ENCODE data around the gene CAMK2A. TPM values are rescaled to one million over a fixed set of nuclear protein-coding genes. Genes with fewer than 3 reads are reported as not detected.

Gene CAMK2A
- total and polyA plus RNA-seq, 2 donors: 0.09 to 0.39 TPM

DNA sequence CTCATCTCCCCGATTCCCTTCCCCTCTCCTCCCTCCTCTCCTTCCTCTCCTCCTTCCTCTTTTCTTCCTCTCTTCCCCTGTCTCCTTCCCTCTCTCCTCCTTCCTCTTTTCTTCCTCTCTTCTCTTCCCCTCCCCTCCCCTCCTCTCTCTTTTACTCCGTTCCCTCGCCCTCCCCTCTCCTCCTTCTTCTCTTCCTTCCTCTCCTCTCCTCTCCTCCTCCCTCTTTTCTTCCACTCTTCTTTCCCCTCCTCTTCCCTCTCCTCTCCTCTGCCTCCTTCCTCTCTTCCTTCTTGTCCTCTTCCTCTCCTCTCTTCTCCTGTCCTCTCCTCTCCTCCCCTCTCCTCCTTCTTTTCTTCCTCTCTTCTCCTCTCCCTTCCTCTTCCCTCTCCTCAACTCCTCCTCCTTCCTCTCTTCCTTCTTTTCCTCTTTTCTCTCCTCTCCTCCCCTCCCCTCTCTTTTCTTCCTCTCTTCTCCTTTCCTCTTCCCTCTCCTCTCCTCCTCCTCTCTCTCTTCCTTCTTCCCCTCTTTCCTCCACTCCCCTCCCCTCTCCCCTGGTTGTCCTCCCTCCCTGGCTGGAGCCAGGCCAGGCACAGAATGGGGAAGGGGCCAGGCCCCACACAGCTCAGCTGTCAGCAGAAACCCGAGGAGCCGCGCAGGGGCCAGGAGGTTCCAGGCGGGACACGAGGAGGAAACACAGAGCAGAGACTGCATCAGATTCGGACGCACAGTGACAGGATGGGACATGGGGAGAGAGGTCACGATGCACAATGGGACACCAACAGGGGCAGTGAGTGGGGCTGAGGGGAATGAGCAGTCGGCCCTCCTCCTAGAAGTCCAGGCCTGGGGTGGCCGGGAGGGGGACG, 48.0 kb downstream of the CAMK2A start:
- Histone ChIP-seq H3K36me3 (ENCODE audit: control insufficient read depth in 2 of 2, insufficient read depth in 2 of 2, low read length in 1 of 2) (no peaks in the 10 kb centered on the region), H3K9me3 (ENCODE audit: control insufficient read depth in 2 of 2, insufficient read depth in 1 of 2, low read length in 1 of 2) (no peaks in the 10 kb centered on the region), H3K27me3 (ENCODE audit: control insufficient read depth in 2 of 2, insufficient read depth in 1 of 2, low read length in 1 of 2) (peaks cover 0 to 2% of the 10 kb centered on the region in 2 donors), H3K27ac (ENCODE audit: low read depth in 1 of 2, low read length in 1 of 2) (no peak overlapping the region), H3K4me3 (ENCODE audit: low read length in 2 of 2) (no peak overlapping the region), H3K4me1 (ENCODE audit: control insufficient read depth in 2 of 2, insufficient read depth in 2 of 2, low read length in 2 of 2) (no peaks in the 10 kb centered on the region)
- WGBS: 85% methylated on average over 14 of the region's 14 CpGs
- DNase-seq (ENCODE audit: low read depth in 6 of 9, low spot score in 9 of 9): no peak

DNA sequence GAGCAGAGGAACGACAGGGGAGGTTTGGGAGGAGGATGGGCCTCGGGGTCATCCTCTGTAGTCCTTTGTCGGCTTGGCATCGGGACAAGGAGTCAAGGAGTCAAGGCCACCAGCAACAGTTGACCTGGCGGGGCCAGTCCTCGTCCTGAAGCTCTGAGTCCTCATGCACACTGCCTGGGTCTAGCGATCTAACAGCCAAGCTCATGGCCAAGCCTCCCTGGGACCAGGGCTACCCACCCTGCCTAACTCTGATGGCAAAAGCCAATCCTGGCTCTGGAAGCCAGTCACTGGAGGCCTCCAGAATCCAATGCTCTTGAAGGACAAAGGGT, 49.8 kb downstream of the CAMK2A start:
- no peak overlapping the region for H3K27ac ChIP-seq (ENCODE audit: low read depth in 1 of 2, low read length in 1 of 2)
- H3K4me1 ChIP-seq (ENCODE audit: control insufficient read depth in 2 of 2, insufficient read depth in 2 of 2, low read length in 2 of 2): no peaks in the 10 kb centered on the region
- H3K4me3 ChIP-seq (ENCODE audit: low read length in 2 of 2): no peak overlapping the region
- 93% methylated on average over 7 of the region's 7 CpGs for WGBS
- H3K27me3 ChIP-seq (ENCODE audit: control insufficient read depth in 2 of 2, insufficient read depth in 1 of 2, low read length in 1 of 2): peaks cover 0 to 2% of the 10 kb centered on the region in 2 donors
- H3K9me3 ChIP-seq (ENCODE audit: control insufficient read depth in 2 of 2, insufficient read depth in 1 of 2, low read length in 1 of 2): no peaks in the 10 kb centered on the region
- no peaks in the 10 kb centered on the region for H3K36me3 ChIP-seq (ENCODE audit: control insufficient read depth in 2 of 2, insufficient read depth in 2 of 2, low read length in 1 of 2)
- no peak for DNase-seq (ENCODE audit: low read depth in 6 of 9, low spot score in 9 of 9)

DNA sequence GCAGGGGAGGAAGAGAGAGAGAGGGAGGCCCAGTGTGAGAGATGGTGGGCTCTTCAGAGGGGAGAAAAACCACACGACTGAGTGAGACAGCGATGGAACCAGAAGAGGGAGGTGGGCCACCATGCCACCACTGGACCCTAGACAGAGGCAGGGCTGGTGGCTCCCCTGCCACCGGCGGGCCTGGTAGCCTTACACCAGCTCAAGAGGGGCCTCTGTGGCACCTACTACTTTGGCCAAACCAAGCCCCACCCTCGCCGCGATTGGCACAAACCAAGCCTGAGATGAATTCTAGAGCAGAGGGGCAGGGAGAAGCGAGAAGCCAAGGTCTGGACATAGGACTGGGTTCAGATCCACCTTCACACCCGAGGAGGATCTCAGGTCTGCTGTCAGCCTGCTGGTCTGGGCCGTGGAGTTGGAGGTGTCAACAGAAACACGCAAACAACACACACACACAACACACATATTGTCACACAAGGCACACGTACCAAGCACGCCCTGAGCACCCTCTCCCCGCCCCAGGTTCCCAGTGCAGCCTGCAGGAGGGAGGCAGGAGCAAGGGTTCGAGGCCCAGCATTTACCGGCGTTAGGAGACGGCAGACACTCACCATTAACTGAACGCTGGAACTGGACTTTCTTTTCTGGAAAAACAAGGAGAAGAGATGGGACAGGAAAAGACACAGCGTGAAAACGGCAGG, 50.3 kb downstream of the CAMK2A start:
- H3K36me3 ChIP-seq (ENCODE audit: control insufficient read depth in 2 of 2, insufficient read depth in 2 of 2, low read length in 1 of 2): no peaks in the 10 kb centered on the region
- no peak overlapping the region for H3K27ac ChIP-seq (ENCODE audit: low read depth in 1 of 2, low read length in 1 of 2)
- H3K4me3 ChIP-seq (ENCODE audit: low read length in 2 of 2): no peak overlapping the region
- no peak for DNase-seq (ENCODE audit: low read depth in 6 of 9, low spot score in 9 of 9)
- H3K27me3 ChIP-seq (ENCODE audit: control insufficient read depth in 2 of 2, insufficient read depth in 1 of 2, low read length in 1 of 2): peaks cover 0 to 2% of the 10 kb centered on the region in 2 donors
- no peaks in the 10 kb centered on the region for H3K4me1 ChIP-seq (ENCODE audit: control insufficient read depth in 2 of 2, insufficient read depth in 2 of 2, low read length in 2 of 2)
- 96% methylated on average over 21 of the region's 21 CpGs for WGBS
- no peaks in the 10 kb centered on the region for H3K9me3 ChIP-seq (ENCODE audit: control insufficient read depth in 2 of 2, insufficient read depth in 1 of 2, low read length in 1 of 2)

DNA sequence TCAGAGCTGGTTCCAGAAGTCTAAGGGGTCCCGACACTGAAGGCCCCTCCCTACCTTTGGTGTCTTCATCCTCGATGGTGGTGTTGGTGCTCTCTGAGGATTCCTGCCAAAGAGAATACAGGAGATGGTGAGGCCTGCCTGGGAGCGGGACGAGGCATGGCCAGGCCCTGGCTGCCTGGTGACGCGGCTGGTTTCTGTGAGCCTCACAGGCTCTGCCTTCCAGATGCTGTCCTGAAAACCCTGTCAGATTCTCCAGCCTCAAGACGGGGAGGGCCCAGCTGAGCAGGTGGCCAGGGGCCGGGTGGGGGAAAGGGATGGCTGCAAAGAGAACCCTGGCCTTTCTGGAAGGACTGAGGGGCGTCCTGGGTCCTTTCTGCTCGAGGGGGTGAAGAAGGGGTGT, 50.9 kb downstream of the CAMK2A start:
- H3K4me1 ChIP-seq (ENCODE audit: control insufficient read depth in 2 of 2, insufficient read depth in 2 of 2, low read length in 2 of 2): no peaks in the 10 kb centered on the region
- H3K36me3 ChIP-seq (ENCODE audit: control insufficient read depth in 2 of 2, insufficient read depth in 2 of 2, low read length in 1 of 2): no peaks in the 10 kb centered on the region
- no peak overlapping the region for H3K27ac ChIP-seq (ENCODE audit: low read depth in 1 of 2, low read length in 1 of 2)
- WGBS: 95% methylated on average over 10 of the region's 10 CpGs
- no peak overlapping the region for H3K4me3 ChIP-seq (ENCODE audit: low read length in 2 of 2)
- DNase-seq (ENCODE audit: low read depth in 6 of 9, low spot score in 9 of 9): no peak
- H3K9me3 ChIP-seq (ENCODE audit: control insufficient read depth in 2 of 2, insufficient read depth in 1 of 2, low read length in 1 of 2): no peaks in the 10 kb centered on the region
- peaks cover 0 to 2% of the 10 kb centered on the region in 2 donors for H3K27me3 ChIP-seq (ENCODE audit: control insufficient read depth in 2 of 2, insufficient read depth in 1 of 2, low read length in 1 of 2)

DNA sequence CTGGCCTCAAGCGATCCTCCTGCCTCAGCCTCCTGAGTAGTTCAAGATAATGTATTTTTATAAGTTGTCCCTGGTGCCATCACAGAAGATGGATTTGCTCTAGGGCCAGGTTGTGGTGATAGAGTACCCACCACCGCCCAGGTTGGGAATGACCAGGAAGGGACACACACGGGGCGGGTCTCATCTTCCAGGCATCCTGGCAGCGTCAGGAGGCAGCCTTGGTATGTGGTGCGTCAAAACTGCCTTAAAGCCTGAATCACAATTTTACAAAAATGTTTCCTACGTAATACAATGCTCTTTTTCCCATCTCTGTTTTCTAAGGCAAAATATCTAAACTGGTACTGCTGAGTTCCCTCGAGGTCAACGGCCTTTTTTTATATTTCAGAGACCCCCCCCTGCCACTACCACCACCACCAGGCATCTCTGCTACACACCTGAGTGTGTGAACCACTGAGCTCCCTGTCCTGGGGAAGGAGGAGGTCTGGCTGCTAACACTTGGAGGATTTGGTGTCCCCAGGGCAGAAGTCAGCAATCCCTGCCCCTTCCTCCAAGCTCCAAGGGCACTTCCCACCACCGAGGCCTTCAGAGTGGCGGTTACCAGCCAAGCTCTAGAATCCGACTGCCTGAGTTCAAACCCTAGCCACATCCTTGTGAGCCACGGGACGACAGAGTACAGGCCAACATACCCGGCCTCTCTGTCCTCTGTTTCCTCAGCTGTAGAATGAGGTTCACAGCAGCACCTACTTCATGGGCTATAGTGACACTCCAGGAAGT, 52.4 kb downstream of the CAMK2A start:
- no peaks in the 10 kb centered on the region for H3K9me3 ChIP-seq (ENCODE audit: control insufficient read depth in 2 of 2, insufficient read depth in 1 of 2, low read length in 1 of 2)
- WGBS: 95% methylated on average over 15 of the region's 15 CpGs
- no peak overlapping the region for H3K4me3 ChIP-seq (ENCODE audit: low read length in 2 of 2)
- H3K27ac ChIP-seq (ENCODE audit: low read depth in 1 of 2, low read length in 1 of 2): no peak overlapping the region
- no peaks in the 10 kb centered on the region for H3K4me1 ChIP-seq (ENCODE audit: control insufficient read depth in 2 of 2, insufficient read depth in 2 of 2, low read length in 2 of 2)
- no peaks in the 10 kb centered on the region for H3K36me3 ChIP-seq (ENCODE audit: control insufficient read depth in 2 of 2, insufficient read depth in 2 of 2, low read length in 1 of 2)
- peaks cover 0 to 2% of the 10 kb centered on the region in 2 donors for H3K27me3 ChIP-seq (ENCODE audit: control insufficient read depth in 2 of 2, insufficient read depth in 1 of 2, low read length in 1 of 2)
- no peak for DNase-seq (ENCODE audit: low read depth in 6 of 9, low spot score in 9 of 9)

DNA sequence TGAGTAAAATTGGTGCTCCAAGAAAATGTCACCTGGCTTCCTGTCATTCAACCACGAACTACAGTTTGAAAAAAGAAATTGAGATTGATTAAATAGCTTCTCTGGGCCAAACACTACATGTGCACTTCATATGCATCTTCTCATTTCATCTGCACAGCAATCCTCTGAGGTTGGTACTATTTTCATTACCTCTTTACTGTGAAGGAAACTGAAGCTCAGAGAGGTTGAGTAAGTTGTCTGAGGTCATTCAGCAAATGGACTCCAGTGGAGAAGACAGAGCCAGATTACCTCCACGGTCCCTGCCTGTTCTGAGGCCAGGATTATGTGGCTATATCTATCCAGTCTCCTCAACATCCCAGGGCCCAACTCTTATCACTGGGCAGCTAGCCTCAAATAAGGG, 53.3 kb downstream of the CAMK2A start:
- Histone ChIP-seq H3K27me3 (ENCODE audit: control insufficient read depth in 2 of 2, insufficient read depth in 1 of 2, low read length in 1 of 2) (no peaks in the 10 kb centered on the region), H3K27ac (ENCODE audit: low read depth in 1 of 2, low read length in 1 of 2) (no peak overlapping the region), H3K4me3 (ENCODE audit: low read length in 2 of 2) (no peak overlapping the region), H3K9me3 (ENCODE audit: control insufficient read depth in 2 of 2, insufficient read depth in 1 of 2, low read length in 1 of 2) (no peaks in the 10 kb centered on the region), H3K4me1 (ENCODE audit: control insufficient read depth in 2 of 2, insufficient read depth in 2 of 2, low read length in 2 of 2) (no peaks in the 10 kb centered on the region), H3K36me3 (ENCODE audit: control insufficient read depth in 2 of 2, insufficient read depth in 2 of 2, low read length in 1 of 2) (no peaks in the 10 kb centered on the region)
- 87% methylated on average over 2 of the region's 2 CpGs for WGBS
- DNase-seq (ENCODE audit: low read depth in 6 of 9, low spot score in 9 of 9): no peak

DNA sequence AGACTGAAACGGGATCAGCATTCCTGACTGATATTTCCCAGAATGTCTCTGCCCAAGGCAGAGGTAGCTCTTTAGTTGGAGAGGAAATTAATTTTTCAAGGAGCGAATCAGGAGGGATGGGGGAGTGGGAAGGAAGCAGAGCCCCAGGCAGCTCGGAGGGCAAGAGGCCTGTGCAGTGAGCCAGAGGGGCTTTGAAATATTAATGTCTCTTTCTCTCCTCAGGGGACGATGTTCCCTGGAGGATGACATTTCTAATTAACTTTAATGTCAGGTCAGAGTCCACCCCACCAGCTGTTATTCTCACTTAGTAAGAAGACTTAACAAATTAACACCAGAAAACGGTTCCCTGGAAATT, 54.1 kb downstream of the CAMK2A start:
- H3K4me1 ChIP-seq (ENCODE audit: control insufficient read depth in 2 of 2, insufficient read depth in 2 of 2, low read length in 2 of 2): no peaks in the 10 kb centered on the region
- 95% methylated on average over 5 of the region's 5 CpGs for WGBS
- H3K36me3 ChIP-seq (ENCODE audit: control insufficient read depth in 2 of 2, insufficient read depth in 2 of 2, low read length in 1 of 2): no peaks in the 10 kb centered on the region
- no peak for DNase-seq (ENCODE audit: low read depth in 6 of 9, low spot score in 9 of 9)
- H3K4me3 ChIP-seq (ENCODE audit: low read length in 2 of 2): no peak overlapping the region
- H3K9me3 ChIP-seq (ENCODE audit: control insufficient read depth in 2 of 2, insufficient read depth in 1 of 2, low read length in 1 of 2): no peaks in the 10 kb centered on the region
- H3K27me3 ChIP-seq (ENCODE audit: control insufficient read depth in 2 of 2, insufficient read depth in 1 of 2, low read length in 1 of 2): no peaks in the 10 kb centered on the region
- H3K27ac ChIP-seq (ENCODE audit: low read depth in 1 of 2, low read length in 1 of 2): no peak overlapping the region

DNA sequence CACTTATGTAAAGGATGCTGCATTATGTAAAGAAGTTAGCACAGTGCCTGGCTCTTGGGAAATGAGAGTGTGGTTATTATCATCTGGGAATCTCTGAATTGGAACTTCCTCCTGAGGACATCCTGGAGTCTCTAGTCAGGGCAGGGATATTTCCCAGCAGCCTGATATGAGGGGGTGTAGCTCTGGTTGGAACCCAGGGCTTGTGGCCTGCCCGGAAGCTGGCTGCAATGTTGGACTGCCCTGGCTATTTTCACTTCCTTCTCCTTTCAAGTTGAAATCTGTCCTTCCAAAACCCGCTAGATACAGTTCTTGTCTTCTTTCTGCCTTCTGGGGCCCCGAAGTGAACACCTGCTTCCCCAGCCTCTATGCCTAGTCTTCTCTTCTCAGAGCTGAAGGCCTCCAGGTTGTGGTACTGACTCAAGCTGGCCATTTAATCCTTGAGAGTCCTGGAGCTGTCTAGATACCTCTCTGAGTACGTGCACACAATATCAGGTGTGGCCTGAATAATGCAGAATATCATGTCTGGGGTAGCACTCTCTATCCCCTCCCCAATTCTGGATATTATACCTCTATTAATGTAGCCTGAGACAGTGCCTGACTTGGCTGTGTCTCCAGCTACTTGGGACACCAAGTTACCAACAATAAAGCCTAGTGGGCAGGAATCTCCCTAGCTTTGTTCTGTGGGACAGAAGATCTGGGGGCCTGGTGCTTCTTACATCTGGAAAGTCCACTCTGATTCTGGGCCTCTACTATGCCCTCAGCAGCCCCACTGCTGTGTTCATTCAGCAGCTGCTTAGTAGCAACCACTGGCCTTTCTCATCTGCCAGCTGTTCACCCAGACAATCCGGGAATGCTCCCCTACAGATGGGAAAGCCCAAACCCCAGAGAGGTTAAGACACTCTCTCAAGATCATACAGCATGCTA, 54.7 kb downstream of the CAMK2A start:
- no peaks in the 10 kb centered on the region for H3K4me1 ChIP-seq (ENCODE audit: control insufficient read depth in 2 of 2, insufficient read depth in 2 of 2, low read length in 2 of 2)
- 82% methylated on average over 5 of the region's 5 CpGs for WGBS

More for the DNA sequence above, 54.7 kb downstream of the CAMK2A start:
- Histone ChIP-seq H3K36me3 (ENCODE audit: control insufficient read depth in 2 of 2, insufficient read depth in 2 of 2, low read length in 1 of 2) (no peaks in the 10 kb centered on the region), H3K27ac (ENCODE audit: low read depth in 1 of 2, low read length in 1 of 2) (no peak overlapping the region), H3K9me3 (ENCODE audit: control insufficient read depth in 2 of 2, insufficient read depth in 1 of 2, low read length in 1 of 2) (no peaks in the 10 kb centered on the region), H3K4me3 (ENCODE audit: low read length in 2 of 2) (no peak overlapping the region), H3K27me3 (ENCODE audit: control insufficient read depth in 2 of 2, insufficient read depth in 1 of 2, low read length in 1 of 2) (no peaks in the 10 kb centered on the region)
- no peak for DNase-seq (ENCODE audit: low read depth in 6 of 9, low spot score in 9 of 9)
